ENCODE measurements around the gene ASB4. TPM values are rescaled to one million over a fixed set of nuclear protein-coding genes. Genes with fewer than 3 reads are reported as not detected.
"Not testable (repeated sequence)": the region's sequence is repeated elsewhere in the genome, so short reads cannot be mapped to it uniquely, and the experiment has no call there.

ASB4 gene
- total RNA-seq, 1 donor from 2014 or later = 2.9 TPM

GRCh38 chr7:95479992-95480624 lies 5.6 kb upstream of the ASB4 start:
- no peak for DNase-seq

- DNase-seq = no peak
These were observed 4.2 kb upstream of the ASB4 start for GRCh38 chr7:95481271-95482165.

GRCh38 chr7:95482424-95482823 lies 3.3 kb upstream of the ASB4 start:
- DNase-seq = no peak

GRCh38 chr7:95490231-95490762 lies 4.6 kb downstream of the ASB4 start:
- no peak for DNase-seq

- DNase-seq = no peak
These were observed 5.5 kb downstream of the ASB4 start for GRCh38 chr7:95491201-95491600.

- DNase-seq = no peak
These were observed 6.0 kb downstream of the ASB4 start for GRCh38 chr7:95491634-95492314.

GRCh38 chr7:95493247-95493646 lies 7.5 kb downstream of the ASB4 start:
- DNase-seq = no peak

- DNase-seq = no peak
These were observed 8.1 kb downstream of the ASB4 start for GRCh38 chr7:95493844-95494243.

GRCh38 chr7:95501261-95501832 lies 15.6 kb downstream of the ASB4 start:
- DNase-seq = no peak

GRCh38 chr7:95502403-95502802 lies 16.7 kb downstream of the ASB4 start:
- DNase-seq = no peak

- DNase-seq = no peak
These were observed 17.8 kb downstream of the ASB4 start for GRCh38 chr7:95503271-95504131.

GRCh38 chr7:95504132-95504588 lies 18.4 kb downstream of the ASB4 start:
- not testable (repeated sequence) for DNase-seq

- DNase-seq = no peak
These were observed 23.0 kb downstream of the ASB4 start for GRCh38 chr7:95508780-95509179.

GRCh38 chr7:95509199-95509598 lies 23.5 kb downstream of the ASB4 start:
- DNase-seq = peak; percentile 12

- peak; percentile 59 for DNase-seq
These were observed 26.0 kb downstream of the ASB4 start for GRCh38 chr7:95511716-95512260.

GRCh38 chr7:95517458-95517857 lies 31.7 kb downstream of the ASB4 start:
- no peak for DNase-seq

GRCh38 chr7:95517870-95518269 lies 32.1 kb downstream of the ASB4 start:
- DNase-seq = no peak

- no peak for DNase-seq
These were observed 34.4 kb downstream of the ASB4 start for GRCh38 chr7:95520136-95520535.

- no peak for DNase-seq
These were observed 39.8 kb downstream of the ASB4 start for GRCh38 chr7:95525503-95525902.

GRCh38 chr7:95526128-95526738 lies 40.5 kb downstream of the ASB4 start:
- DNase-seq = no peak
